Activated CD8-positive, alpha-beta memory T cell treated with anti-CD3 and anti-CD28 coated beads, Interleukin-2, amount 50 U/mL, for 24 hours (primary cell): ENCODE results near the gene RTKN2.
"Not testable (repeated sequence)": the region's sequence is repeated elsewhere in the genome, so short reads cannot be mapped to it uniquely, and the experiment has no call there.

Experiments used
- DNase-seq: peaks from one replicate; pipeline ENCODE4 v3.0.0-alpha.2; 2020; ENCODE audit errors: extremely low read depth

RTKN2 gene

GRCh38 chr10:62259998-62260397 is 8.6 kb downstream of the RTKN2 start:
- no peak for DNase-seq

DNA sequence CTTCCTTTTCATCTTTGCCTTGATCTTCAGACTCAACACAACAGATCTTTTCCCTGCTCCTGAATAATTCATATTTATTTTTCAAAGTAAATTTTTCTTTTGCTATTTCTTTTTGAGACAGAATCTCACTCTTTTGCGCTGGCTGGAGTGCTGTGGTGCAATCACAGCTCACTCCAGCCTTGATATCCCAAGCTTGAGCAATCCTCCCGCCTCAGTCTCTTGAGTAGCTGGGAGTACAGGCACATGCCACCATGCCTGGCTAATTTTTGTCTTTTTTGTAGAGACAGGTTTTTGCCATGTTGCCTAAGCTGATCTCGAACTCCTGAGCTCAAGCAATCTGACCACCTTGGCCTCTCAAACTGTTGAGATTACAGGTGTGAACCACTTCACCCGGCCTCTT is 9.2 kb downstream of the RTKN2 start:
- DNase-seq, result no peak

GRCh38 chr10:62258926-62259325 is 9.7 kb downstream of the RTKN2 start:
- DNase-seq, result no peak

DNA sequence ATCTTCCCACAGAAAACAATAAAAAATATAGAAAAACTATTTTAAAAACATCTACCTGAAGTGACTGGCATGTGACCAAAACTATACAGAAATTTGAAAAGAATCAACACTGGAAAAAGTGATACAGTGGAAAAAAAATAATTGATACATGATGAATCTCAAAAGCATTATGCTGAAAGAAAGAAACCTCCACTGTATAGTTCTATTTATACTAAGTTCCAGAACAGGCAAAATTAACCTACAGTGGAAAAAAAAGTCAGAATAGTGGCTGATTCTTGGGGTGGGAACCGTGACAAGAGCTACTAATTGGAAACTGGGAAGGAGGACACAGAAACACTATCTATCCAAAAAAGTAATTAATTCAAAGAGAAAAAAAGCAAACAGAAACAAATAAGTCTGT is 14.9 kb downstream of the RTKN2 start:
- no peak for DNase-seq

- no peak for DNase-seq
These were observed 16.6 kb downstream of the RTKN2 start for GRCh38 chr10:62252051-62252450.

DNA sequence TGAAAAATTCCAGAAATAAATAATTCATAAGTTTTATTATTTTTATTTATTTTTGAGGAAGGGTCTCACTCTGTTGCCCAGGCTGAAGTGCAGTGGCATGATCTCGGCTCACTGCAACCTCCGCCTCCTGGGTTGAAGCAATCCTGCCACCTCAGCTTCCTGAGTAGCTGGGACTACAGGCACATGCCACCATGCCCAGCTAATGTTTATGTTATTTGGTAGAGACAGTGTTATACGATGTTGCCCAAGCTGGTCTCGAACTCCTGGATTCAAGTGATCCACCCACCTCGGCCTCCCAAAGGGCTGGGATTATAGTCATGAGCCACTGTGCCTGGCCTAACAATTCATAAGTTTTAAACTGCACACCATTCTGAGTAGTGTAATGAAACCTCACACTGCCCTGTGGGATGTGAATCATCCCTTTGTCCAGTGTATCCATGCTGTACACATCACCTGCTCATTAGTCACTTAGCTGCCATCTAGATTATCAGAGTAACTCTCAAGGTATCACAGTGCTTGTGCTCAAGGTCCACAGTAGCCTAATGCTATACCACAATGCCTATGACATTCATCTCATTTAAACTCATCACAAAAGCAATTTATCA is 17.9 kb downstream of the RTKN2 start:
- no peak for DNase-seq

GRCh38 chr10:62249957-62250356 is 18.7 kb downstream of the RTKN2 start:
- DNase-seq, result no peak

GRCh38 chr10:62248465-62248864 is 20.2 kb downstream of the RTKN2 start:
- DNase-seq, result no peak

GRCh38 chr10:62244785-62245467 is 23.7 kb downstream of the RTKN2 start:
- no peak for DNase-seq

DNA sequence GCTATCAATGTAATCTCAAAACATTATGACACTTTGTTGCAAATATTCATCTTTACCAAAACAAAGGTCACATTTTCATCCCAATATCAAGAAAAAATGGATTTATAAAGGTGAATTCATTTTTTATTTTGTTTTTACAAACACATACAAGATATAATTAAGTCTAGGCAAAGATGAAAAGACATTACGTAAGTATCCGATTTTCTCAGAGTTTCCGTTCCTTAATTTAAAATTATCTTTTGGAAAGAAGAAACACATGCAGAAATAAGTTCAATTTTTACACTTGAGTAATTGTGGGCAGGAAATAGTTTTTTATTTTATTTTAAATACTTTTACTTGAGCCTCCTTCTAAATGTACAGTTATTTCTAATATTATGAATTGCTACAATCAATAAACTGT is 24.6 kb downstream of the RTKN2 start:
- DNase-seq, result no peak

GRCh38 chr10:62243647-62243997 is 25.0 kb downstream of the RTKN2 start:
- no peak for DNase-seq

DNA sequence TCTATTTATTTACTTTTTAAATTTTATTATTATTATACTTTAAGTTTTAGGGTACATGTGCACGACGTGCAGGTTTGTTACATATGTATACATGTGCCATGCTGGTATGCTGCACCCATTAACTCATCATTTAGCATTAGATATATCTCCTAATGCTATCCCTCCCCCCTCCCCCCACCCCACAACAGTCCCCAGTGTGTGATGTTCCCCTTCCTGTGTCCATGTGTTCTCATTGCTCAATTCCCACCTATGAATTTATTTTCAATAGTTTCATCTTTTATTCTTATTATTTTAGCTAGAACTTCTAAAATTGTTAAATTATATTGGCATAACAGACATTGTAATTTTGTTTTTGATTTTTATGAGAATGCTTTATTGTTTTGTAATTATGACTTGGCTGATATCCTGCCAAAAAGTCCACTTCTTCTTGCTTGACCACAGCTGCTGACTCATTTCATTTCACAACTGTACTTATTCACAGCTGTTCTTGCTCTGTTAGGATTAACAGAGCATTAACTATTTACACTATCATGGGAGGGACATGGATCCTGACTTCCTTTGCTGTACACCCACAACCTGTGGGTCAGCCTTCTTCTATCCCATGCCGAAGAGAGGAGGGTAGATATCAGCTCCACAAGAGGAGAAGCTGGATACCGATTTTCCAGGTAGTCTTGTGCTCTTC is 25.5 kb downstream of the RTKN2 start:
- not testable (repeated sequence) for DNase-seq

DNA sequence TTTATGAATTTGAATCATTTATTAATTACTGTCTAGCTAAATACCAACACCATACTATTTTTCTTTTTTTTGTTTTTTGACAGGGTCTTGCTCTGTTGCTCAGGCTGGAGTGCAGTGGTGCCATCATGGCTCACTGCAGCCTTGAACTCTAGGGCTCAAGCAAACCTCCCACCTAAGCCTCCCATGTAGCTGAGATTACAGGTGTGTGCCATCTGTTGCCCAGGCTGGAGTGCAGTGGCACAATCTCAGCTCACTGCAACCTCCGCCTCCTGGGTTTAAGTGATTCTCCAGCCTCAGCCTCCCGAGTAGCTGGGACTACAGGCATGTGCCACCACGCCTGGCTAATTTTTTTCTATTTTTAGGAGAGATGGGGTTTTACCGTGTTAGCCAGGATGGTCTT is 27.1 kb downstream of the RTKN2 start:
- not testable (repeated sequence) for DNase-seq

DNA sequence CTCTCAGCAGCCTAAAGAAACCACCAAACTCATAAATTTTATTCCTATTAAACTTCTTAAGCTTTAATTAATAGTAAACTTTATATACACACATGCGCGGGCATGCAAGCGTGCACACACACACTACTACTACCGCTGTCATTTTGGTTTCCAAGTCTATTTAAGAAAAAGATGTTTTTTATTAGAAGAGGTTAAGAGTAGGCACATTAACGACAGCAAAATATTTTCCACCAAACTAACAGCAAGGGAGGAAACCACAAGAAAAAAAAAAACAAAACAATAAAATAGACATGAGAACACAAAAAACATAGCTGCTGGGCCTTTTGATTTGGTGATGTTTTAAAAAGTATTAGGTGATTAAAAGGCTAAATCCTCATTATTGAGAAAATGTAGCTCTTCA is 28.6 kb downstream of the RTKN2 start:
- DNase-seq, result no peak

GRCh38 chr10:62238880-62239279 is 29.8 kb downstream of the RTKN2 start:
- no peak for DNase-seq

GRCh38 chr10:62237966-62238365 is 30.7 kb downstream of the RTKN2 start:
- no peak for DNase-seq

- DNase-seq, result no peak
These were observed 31.1 kb downstream of the RTKN2 start for GRCh38 chr10:62237506-62237905.

DNA sequence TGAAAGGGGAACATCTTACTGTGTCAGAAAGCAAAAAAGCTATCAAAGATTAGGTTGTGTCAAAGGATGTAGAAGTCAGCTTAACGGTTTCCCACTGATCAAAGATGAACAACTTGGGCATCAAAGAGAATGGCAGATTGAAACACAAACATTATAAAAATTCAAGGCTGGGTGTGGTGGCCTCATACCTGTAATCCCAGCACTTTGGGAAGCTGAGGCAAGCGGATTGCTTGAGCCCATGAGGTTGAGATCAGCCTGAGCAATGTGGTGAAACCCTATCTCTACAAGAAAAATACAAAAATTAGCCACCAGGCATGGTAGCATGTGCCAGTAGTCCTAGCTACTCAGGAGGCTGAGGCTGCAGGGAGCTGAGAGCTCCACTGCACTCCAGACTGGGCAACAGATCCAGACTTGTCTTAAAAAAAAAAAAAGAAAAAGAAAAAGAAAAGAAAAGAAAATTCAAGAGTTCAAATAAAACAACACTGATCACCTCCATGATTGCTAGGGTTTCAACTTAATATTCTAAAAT is 34.5 kb downstream of the RTKN2 start:
- no peak for DNase-seq

- no peak for DNase-seq
These were observed 35.1 kb downstream of the RTKN2 start for GRCh38 chr10:62233356-62234076.

- no peak for DNase-seq
These were observed 36.8 kb downstream of the RTKN2 start for GRCh38 chr10:62231805-62232204.

- DNase-seq, result no peak
These were observed 37.3 kb downstream of the RTKN2 start for GRCh38 chr10:62231371-62231770.

DNA sequence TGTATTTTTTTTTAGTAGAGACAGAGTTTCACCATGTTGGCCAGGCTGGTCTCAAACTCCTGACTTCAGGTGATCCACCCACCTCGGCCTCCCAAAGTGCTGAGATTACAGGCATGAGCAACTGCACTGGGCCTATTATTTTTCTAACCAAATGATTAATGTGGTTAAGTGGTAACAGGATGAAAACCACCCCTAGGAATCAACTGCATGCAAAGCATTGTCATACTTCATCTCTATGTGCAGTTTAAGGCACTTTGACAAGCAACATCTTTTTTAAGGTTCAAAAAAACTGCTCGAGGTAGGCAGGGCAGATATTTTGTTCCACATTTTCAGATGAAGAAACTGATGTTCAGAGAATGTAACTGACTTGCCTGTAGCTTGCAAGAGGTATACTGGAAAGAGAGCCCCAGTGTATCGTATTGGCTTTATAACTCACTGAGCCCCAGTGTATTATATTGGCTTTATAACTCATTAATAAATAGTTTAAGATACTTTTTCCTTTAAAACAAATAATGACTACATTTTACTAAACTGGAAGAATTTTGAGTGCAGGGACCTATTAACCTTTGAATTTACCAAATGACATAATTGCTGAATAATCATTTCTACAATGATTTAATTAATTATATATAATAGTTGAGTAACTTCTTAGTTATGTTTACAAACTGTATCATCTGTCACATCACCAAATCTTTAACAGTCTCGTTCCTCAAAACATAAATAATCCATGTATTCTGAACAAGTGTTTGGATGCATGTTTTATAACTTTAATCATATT is 38.1 kb downstream of the RTKN2 start:
- no peak for DNase-seq
